Panc1 (cell line): Measurements from ENCODE around the gene ZNRF3. TPM values are rescaled to one million over a fixed set of nuclear protein-coding genes. Genes with fewer than 3 reads are reported as not detected.
"Not testable (repeated sequence)": the region's sequence is repeated elsewhere in the genome, so short reads cannot be mapped to it uniquely, and the experiment has no call there.

Experiments used
- ATAC-seq: fragments of 200-7000 bp; cut with Tn5 transposase; 2 replicates; pipeline ENCODE4 v1.9.1; 2020; ENCODE audit warnings: mild to moderate bottlenecking, moderate library complexity
- BruUV-seq: library from RNA; stranded (reverse); fragments of 400-500 nt; replicated peaks from 2 replicates; lab custom pipeline; 2021; lab: Mats Ljungman, UMichigan
- CTCF ChIA-PET: fragments of 300-600 bp; sonication (Branson Sonifier 250); formaldehyde crosslinking; loops from one replicate; lab custom pipeline; 2022; ENCODE audit warnings: antibody characterized with exemption; lab: Charles Lee
- POLR2A ChIA-PET: fragments of 300-600 bp; sonication (Branson Sonifier 250); formaldehyde crosslinking; loops from one replicate; lab custom pipeline; 2022; ENCODE audit warnings: antibody characterized with exemption; lab: Charles Lee
- DNase-seq: peaks from one replicate; pipeline ENCODE4 v3.0.0-alpha.2; 2010; ENCODE audit warnings: low read depth, low spot score
- H3K27ac ChIP-seq: 2 replicates; pipeline ENCODE4 v1.5.1; 2011; ENCODE audit warnings: mild to moderate bottlenecking, low read length, inconsistent platforms
- H3K27me3 ChIP-seq: fragments of 200-500 bp; sonication (Bioruptor generic); 2 replicates; pipeline ENCODE4 v1.6.0; 2014; ENCODE audit warnings: low read length, inconsistent platforms; ENCODE audit not compliant: control insufficient read depth, insufficient read depth
- H3K36me3 ChIP-seq: fragments of 200-500 bp; sonication (Bioruptor generic); 2 replicates; pipeline ENCODE4 v1.5.1; 2014; ENCODE audit warnings: inconsistent platforms, mild to moderate bottlenecking, low read length, moderate library complexity; ENCODE audit not compliant: control insufficient read depth, insufficient read depth
- H3K4me1 ChIP-seq: 2 replicates; pipeline ENCODE4 v1.5.1; 2011; ENCODE audit warnings: inconsistent platforms, mild to moderate bottlenecking, low read length, moderate library complexity; ENCODE audit not compliant: control insufficient read depth, insufficient read depth
- H3K4me3 ChIP-seq, 2 experiments: 2 replicates each; pipeline ENCODE4 v1.5.1; 2011 to 2012; ENCODE audit warnings: low read depth in 2 of 2, low read length in 2 of 2, mild to moderate bottlenecking in 2 of 2, inconsistent platforms in 1 of 2, moderate library complexity in 1 of 2
- H3K9me3 ChIP-seq: fragments of 200-500 bp; sonication (Bioruptor generic); 2 replicates; pipeline ENCODE4 v1.5.1; 2014; ENCODE audit warnings: low read depth, mild to moderate bottlenecking, inconsistent platforms, low read length, moderate library complexity; ENCODE audit not compliant: control insufficient read depth, insufficient read depth
- POLR2AphosphoS5 ChIP-seq: IDR thresholded peaks from 2 replicates; pipeline ENCODE4 v1.6.1; 2012; ENCODE audit warnings: mild to moderate bottlenecking, low read depth, low read length, moderate library complexity
- SIN3A ChIP-seq: IDR thresholded peaks from 2 replicates; pipeline ENCODE4 v1.6.1; 2012; ENCODE audit warnings: low read depth, mild to moderate bottlenecking, low read length, moderate library complexity, borderline replicate concordance; ENCODE audit not compliant: insufficient read depth
- TCF7L2 ChIP-seq: IDR thresholded peaks from 2 replicates; pipeline ENCODE4 v1.6.1; 2011; ENCODE audit warnings: mild to moderate bottlenecking, low read depth, low read length, inconsistent platforms
- in situ Hi-C: cut with HindIII; loops from 2 replicates; pipeline ENCODE4 v1.10.0; 2016; ENCODE audit warnings: low sequenced_read_pairs, low pct_unique_long_range_greater_than_20kb
- intact Hi-C: fragments of 100-400 bp; cut with micrococcal nuclease; formaldehyde crosslinking; loops from one replicate; pipeline ENCODE4 v1.10.0; 2022; ENCODE audit not compliant: unreplicated experiment
- total RNA-seq: library from RNA; stranded (reverse); gene quantifications from one replicate; pipeline ENCODE4 v1.2.1, GENCODE V29; 2021; ENCODE audit not compliant: unreplicated experiment
- TF ChIP-seq, protein P1 (sequence below): fragments of 450-650 bp; IDR thresholded peaks from 2 replicates; pipeline ENCODE4 v1.5.1; 2017; ENCODE audit warnings: mild to moderate bottlenecking
- TF ChIP-seq, protein P2 (sequence below), 2 experiments: IDR thresholded peaks; 2 replicates each; pipeline ENCODE4 v1.6.1; 2011 to 2012; ENCODE audit warnings: low read depth in 2 of 2, control low read depth in 1 of 2, low read length in 1 of 2, mild to moderate bottlenecking in 1 of 2, moderate library complexity in 1 of 2; ENCODE audit not compliant: insufficient read depth in 1 of 2

ZNRF3 gene
- total RNA-seq, 1 experiment from 2014 or later = 7.3 TPM

DNA sequence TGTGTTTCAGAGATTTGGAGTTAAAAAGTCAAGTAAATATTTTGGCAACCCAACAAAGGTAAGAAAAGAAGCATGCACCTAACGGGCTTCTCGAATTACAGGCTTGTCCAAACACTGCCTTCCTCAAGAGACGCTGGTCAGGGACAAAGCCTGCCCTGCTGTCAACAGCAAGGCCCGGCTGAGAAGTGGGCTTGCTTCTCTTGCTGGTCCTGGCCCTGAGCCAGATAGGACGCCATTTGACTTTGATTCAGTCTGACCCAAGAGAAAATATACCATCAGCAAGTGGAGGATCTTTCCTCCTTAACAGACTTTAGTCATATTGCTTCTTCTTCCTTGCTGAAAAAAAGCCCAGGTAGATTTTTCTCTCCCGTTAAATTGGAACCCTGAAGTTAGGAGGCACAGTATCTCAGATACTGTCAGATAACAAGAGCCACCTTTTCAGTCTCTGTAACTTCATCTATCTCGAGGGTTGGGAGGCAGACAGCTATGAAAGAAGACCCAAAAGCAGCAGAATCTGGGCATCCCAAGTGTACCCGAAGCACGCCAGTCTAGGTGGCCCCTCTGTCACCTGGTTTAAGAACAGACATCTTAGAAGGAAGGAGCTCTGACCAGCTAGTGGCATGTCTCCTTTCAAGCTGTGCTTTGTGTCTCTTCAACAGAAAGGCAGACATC is 120.7 kb downstream of the ZNRF3 start:
- POLR2A ChIA-PET = no interaction called here
- BruUV-seq = no TSS peak
- intact Hi-C loops (no loop called here), in situ Hi-C loops (no loop called here)
- no peak overlapping the region for H3K4me3 ChIP-seq
- DNase-seq (no peak), ATAC-seq (no peak)
- no peak overlapping the region for H3K27ac ChIP-seq
- no peaks in the 10 kb centered on the region for H3K27me3 ChIP-seq
- CTCF ChIA-PET = interaction anchor here (0.6 kb wide), 1 partner anchor 36 kb away, joined by 3 read pairs; no protein-coding TSS in a partner anchor
- TF ChIP-seq POLR2AphosphoS5 (no peak), TCF7L2 (no peak), SIN3A (no peak)
- TF ChIP-seq, protein P1, sequence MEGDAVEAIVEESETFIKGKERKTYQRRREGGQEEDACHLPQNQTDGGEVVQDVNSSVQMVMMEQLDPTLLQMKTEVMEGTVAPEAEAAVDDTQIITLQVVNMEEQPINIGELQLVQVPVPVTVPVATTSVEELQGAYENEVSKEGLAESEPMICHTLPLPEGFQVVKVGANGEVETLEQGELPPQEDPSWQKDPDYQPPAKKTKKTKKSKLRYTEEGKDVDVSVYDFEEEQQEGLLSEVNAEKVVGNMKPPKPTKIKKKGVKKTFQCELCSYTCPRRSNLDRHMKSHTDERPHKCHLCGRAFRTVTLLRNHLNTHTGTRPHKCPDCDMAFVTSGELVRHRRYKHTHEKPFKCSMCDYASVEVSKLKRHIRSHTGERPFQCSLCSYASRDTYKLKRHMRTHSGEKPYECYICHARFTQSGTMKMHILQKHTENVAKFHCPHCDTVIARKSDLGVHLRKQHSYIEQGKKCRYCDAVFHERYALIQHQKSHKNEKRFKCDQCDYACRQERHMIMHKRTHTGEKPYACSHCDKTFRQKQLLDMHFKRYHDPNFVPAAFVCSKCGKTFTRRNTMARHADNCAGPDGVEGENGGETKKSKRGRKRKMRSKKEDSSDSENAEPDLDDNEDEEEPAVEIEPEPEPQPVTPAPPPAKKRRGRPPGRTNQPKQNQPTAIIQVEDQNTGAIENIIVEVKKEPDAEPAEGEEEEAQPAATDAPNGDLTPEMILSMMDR = no peak
- TF ChIP-seq, protein P2, sequence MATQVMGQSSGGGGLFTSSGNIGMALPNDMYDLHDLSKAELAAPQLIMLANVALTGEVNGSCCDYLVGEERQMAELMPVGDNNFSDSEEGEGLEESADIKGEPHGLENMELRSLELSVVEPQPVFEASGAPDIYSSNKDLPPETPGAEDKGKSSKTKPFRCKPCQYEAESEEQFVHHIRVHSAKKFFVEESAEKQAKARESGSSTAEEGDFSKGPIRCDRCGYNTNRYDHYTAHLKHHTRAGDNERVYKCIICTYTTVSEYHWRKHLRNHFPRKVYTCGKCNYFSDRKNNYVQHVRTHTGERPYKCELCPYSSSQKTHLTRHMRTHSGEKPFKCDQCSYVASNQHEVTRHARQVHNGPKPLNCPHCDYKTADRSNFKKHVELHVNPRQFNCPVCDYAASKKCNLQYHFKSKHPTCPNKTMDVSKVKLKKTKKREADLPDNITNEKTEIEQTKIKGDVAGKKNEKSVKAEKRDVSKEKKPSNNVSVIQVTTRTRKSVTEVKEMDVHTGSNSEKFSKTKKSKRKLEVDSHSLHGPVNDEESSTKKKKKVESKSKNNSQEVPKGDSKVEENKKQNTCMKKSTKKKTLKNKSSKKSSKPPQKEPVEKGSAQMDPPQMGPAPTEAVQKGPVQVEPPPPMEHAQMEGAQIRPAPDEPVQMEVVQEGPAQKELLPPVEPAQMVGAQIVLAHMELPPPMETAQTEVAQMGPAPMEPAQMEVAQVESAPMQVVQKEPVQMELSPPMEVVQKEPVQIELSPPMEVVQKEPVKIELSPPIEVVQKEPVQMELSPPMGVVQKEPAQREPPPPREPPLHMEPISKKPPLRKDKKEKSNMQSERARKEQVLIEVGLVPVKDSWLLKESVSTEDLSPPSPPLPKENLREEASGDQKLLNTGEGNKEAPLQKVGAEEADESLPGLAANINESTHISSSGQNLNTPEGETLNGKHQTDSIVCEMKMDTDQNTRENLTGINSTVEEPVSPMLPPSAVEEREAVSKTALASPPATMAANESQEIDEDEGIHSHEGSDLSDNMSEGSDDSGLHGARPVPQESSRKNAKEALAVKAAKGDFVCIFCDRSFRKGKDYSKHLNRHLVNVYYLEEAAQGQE (IDR thresholded peaks at IDR 0.05; ENCODE audit: insufficient read depth in 1 of 2, low read depth in 2 of 2, low read length in 1 of 2) = no peak
- no peaks in the 10 kb centered on the region for H3K9me3 ChIP-seq
- no peaks in the 10 kb centered on the region for H3K36me3 ChIP-seq
- H3K4me1 ChIP-seq = no peaks in the 10 kb centered on the region

DNA sequence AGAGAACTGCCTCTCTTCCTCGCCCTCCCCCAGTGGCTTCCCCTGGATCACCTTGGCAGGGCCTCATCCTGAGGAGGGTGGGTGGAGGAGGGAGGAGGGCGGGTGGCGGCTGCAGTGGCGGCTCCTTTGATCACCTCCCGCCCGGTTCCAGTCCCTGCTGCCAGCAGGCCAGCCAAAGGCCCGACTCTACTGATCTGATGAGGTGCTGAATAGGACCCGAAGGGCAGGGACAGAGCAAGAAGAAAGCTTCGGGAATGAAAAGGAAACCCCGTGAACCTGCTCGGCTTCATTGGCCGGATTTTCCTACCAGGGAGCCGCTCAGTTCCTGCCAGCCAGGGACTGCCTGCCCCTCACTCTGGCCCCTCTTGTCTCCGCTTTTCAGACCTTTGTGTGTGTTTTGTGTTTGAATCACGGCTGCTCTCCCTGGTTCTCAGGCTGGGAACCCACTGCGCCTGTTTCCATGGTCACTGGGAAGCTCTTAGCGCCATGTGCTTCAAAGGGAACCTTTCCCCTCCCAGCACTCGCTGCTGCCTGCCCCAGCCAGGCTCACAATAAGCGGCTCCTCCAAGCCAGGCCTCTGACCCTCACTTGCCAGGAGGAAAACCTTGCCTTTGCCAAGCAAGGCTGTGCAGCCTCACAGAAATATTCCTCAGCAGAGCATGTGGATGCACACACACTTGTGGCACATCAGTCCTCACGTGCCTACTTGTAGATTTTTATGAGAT is 121.4 kb downstream of the ZNRF3 start:
- Histone ChIP-seq H3K4me1 (no peaks in the 10 kb centered on the region), H3K27me3 (no peaks in the 10 kb centered on the region), H3K36me3 (no peaks in the 10 kb centered on the region), H3K27ac (no peak overlapping the region), H3K4me3 (no peak overlapping the region), H3K9me3 (no peaks in the 10 kb centered on the region)
- ChIA-PET POLR2A (no interaction called here), CTCF (no interaction called here)
- intact Hi-C loops (no loop called here), in situ Hi-C loops (no loop called here)
- TF ChIP-seq, protein P2 (IDR thresholded peaks at IDR 0.05; ENCODE audit: insufficient read depth in 1 of 2, low read depth in 2 of 2, low read length in 1 of 2) = no peak
- TF ChIP-seq SIN3A = no peak
- TF ChIP-seq POLR2AphosphoS5 = no peak
- no peak for TF ChIP-seq TCF7L2
- TF ChIP-seq, protein P1 = no peak
- DNase-seq (no peak), ATAC-seq (no peak)
- BruUV-seq = no TSS peak

DNA sequence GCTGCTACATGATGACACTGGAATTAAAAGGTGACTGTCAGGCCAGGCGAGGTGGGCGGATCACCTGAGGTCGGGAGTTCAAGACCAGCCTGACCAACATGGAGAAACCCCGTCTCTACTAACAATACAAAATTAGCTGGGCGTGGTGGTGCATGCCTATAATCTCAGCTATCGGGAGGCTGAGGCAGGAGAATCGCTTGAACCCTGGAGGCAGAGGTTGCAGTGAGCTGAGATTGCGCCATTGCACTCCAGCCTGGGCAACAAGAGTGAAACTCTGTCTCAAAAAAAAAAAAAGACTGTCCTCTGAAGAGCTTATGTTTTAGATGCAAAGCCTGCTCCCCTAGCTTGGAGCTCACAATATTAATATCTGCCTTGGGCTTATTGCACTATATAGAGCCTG is 122.4 kb downstream of the ZNRF3 start:
- in situ Hi-C loops, H3K27me3 ChIP-seq, H3K4me3 ChIP-seq, CTCF ChIA-PET, BruUV-seq, DNase-seq, H3K4me1 ChIP-seq, intact Hi-C loops, ATAC-seq, H3K9me3 ChIP-seq, H3K27ac ChIP-seq, H3K36me3 ChIP-seq: not testable (repeated sequence)
- POLR2A ChIA-PET = interaction anchor here (0.6 kb wide), 1 partner anchor 54 kb away, joined by 9 read pairs; no protein-coding TSS in a partner anchor
